ENCODE measurements around the gene HMGN4.

Gene HMGN4
- long read RNA-seq, transcript HMGN4-201 (2 exons, 1,225 nt) = major isoform, 395 of 411 reads
- long read RNA-seq, partial matches to known transcripts = 4 of 411 reads
- long read RNA-seq, other reads (novel, unspliced or antisense) = 12 of 411 reads

DNA sequence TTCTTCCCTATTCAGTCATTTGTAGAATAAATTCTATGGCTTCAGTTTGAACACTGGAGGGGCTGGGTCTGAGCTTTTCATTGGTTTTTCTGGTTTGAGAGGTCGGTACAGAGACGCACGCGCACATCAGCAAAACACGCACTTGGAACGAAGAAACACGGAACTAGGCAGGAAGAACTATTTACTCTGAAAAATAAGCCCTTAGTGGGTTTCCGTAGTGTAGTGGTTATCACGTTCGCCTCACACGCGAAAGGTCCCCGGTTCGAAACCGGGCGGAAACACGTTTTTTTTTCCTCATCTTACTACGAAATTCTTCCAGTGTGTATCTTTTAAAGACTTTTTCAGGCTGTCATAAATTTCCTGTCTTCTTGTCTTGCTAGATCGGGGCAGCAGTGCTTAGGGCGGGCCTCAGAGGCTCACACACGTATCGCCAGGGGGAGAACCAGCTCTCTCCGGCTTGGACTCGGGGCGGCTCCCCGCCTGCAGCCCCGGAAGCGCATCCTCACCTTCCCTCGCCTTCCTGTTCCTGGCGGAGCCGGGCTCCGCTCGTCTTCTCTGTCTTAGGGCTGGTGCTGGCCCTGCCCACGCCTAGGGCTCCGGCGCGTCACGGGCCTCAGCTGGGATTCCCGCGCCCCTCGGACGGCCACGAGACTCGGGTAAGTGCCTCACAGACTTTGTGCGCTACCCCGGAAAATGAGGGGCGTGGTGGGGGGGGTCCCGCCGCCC lies at the start of gene HMGN4:
HMGN4 (plus strand) TSS at position 521 of the 726 bp plus-strand sequence. CDS start 6,841 bp downstream, outside the sequence.
- peak within 1 kb of the TSS; percentile 93 for H3K27ac ChIP-seq (replicated peaks)
- H3K4me3 ChIP-seq (replicated peaks; ENCODE audit: insufficient read depth, low read length) = peak within 1 kb of the TSS; percentile 61
- H3K27me3 ChIP-seq (ENCODE audit: insufficient read depth, poor library complexity, severe bottlenecking) = no peaks in the 10 kb centered on the region
- TF ChIP-seq, protein P1, sequence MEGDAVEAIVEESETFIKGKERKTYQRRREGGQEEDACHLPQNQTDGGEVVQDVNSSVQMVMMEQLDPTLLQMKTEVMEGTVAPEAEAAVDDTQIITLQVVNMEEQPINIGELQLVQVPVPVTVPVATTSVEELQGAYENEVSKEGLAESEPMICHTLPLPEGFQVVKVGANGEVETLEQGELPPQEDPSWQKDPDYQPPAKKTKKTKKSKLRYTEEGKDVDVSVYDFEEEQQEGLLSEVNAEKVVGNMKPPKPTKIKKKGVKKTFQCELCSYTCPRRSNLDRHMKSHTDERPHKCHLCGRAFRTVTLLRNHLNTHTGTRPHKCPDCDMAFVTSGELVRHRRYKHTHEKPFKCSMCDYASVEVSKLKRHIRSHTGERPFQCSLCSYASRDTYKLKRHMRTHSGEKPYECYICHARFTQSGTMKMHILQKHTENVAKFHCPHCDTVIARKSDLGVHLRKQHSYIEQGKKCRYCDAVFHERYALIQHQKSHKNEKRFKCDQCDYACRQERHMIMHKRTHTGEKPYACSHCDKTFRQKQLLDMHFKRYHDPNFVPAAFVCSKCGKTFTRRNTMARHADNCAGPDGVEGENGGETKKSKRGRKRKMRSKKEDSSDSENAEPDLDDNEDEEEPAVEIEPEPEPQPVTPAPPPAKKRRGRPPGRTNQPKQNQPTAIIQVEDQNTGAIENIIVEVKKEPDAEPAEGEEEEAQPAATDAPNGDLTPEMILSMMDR (IDR thresholded peaks at IDR 0.05; ENCODE audit: insufficient read depth, low read length) = no peak
- TF ChIP-seq GABPA (IDR thresholded peaks at IDR 0.05; ENCODE audit: low read depth) (peak; percentile 85), SPI1 (IDR thresholded peaks at IDR 0.05; ENCODE audit: borderline replicate concordance, low read depth) (peak; percentile 26; the same call in 1 of the 2 replicates), POLR2AphosphoS5 (IDR thresholded peaks at IDR 0.05; ENCODE audit: low read depth) (peak; percentile 77; the same call in 1 of the 2 replicates)
- TF ChIP-seq, protein P2, sequence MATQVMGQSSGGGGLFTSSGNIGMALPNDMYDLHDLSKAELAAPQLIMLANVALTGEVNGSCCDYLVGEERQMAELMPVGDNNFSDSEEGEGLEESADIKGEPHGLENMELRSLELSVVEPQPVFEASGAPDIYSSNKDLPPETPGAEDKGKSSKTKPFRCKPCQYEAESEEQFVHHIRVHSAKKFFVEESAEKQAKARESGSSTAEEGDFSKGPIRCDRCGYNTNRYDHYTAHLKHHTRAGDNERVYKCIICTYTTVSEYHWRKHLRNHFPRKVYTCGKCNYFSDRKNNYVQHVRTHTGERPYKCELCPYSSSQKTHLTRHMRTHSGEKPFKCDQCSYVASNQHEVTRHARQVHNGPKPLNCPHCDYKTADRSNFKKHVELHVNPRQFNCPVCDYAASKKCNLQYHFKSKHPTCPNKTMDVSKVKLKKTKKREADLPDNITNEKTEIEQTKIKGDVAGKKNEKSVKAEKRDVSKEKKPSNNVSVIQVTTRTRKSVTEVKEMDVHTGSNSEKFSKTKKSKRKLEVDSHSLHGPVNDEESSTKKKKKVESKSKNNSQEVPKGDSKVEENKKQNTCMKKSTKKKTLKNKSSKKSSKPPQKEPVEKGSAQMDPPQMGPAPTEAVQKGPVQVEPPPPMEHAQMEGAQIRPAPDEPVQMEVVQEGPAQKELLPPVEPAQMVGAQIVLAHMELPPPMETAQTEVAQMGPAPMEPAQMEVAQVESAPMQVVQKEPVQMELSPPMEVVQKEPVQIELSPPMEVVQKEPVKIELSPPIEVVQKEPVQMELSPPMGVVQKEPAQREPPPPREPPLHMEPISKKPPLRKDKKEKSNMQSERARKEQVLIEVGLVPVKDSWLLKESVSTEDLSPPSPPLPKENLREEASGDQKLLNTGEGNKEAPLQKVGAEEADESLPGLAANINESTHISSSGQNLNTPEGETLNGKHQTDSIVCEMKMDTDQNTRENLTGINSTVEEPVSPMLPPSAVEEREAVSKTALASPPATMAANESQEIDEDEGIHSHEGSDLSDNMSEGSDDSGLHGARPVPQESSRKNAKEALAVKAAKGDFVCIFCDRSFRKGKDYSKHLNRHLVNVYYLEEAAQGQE (IDR thresholded peaks at IDR 0.05; ENCODE audit: insufficient replicate concordance, low read depth) = peak; percentile 61
- DNase-seq (ENCODE audit: low read depth in 1 of 2, low spot score in 1 of 2) = peak; percentile 84 to 85

DNA sequence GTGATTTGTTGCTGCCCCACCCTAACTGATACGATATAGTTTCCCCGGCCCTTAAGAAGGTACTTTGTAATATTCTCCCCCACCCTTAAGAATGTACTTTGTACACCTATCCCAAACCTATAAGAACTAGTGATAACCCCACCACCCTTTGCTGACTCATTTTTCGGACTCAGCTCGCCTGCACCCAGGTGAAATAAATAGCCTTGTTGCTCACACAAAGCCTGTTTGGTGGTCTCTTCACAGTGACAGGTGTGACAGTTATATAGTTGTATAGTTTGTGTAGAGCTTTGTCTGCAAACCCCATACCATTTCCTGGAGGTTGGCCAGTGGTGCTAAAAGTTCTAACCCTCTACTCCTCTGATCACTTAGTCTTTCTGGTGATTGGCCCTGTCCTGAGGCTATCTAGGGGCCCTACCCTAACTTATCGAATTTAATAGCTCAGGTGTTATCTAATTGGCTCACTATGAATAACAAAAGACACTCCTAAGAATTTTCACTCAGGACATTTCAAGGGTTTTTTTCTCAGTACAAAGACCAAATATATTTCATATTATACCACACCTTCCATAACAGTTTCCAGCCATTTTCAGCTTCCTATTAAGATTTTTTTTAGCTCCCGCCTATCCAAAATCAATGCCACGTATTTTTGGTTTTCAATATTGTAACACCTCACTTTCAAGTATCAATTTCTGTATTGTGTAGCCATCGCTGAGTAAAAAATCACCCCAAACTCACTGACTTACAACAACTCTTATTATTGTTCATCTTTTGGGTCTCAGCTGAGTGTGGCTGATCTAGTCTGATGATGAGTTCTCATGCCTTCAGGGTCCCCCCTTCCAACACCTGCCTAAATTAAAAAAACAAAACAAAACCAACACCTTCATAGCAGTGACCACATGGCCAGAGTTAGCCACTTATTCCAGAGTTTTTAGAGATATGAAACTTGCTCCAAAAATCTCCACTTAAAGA lies 47.9 kb upstream of the HMGN4 start:
- DNase-seq (ENCODE audit: low read depth in 1 of 2, low spot score in 1 of 2) = no peak
- Histone ChIP-seq H3K27ac (replicated peaks) (no peak overlapping the region), H3K4me3 (replicated peaks; ENCODE audit: insufficient read depth, low read length) (no peak overlapping the region), H3K27me3 (ENCODE audit: insufficient read depth, poor library complexity, severe bottlenecking) (no peaks in the 10 kb centered on the region)
- TF ChIP-seq POLR2AphosphoS5 (IDR thresholded peaks at IDR 0.05; ENCODE audit: low read depth) (no peak), GABPA (IDR thresholded peaks at IDR 0.05; ENCODE audit: low read depth) (no peak)
- TF ChIP-seq, protein P2 (IDR thresholded peaks at IDR 0.05; ENCODE audit: insufficient replicate concordance, low read depth) = no peak

DNA sequence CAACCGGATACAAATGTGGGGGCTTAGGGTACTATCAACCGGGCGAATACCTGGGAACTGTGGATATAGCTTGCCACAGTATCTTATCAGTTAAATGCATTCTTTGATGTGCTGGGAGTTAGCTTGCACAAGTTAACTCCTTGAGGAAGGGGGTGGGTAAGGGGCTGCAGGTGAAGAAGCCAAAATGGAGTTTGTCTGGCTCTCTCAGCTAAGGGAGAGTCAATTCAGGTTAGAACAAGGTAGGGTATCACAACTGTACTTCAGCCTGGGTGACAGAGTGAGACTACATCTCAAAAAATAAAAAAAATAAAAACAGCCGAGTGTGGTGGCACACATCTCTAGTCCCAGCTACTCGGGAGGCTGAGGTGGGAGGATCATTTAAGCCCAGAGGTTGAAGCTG lies 46.6 kb upstream of the HMGN4 start:
- no peak for TF ChIP-seq POLR2AphosphoS5 (IDR thresholded peaks at IDR 0.05; ENCODE audit: low read depth)
- no peak for TF ChIP-seq GABPA (IDR thresholded peaks at IDR 0.05; ENCODE audit: low read depth)
- TF ChIP-seq SPI1 (IDR thresholded peaks at IDR 0.05; ENCODE audit: borderline replicate concordance, low read depth) = no peak
- TF ChIP-seq, protein P1 (IDR thresholded peaks at IDR 0.05; ENCODE audit: insufficient read depth, low read length) = no peak
- TF ChIP-seq, protein P2 (IDR thresholded peaks at IDR 0.05; ENCODE audit: insufficient replicate concordance, low read depth) = no peak
- DNase-seq (ENCODE audit: low read depth in 1 of 2, low spot score in 1 of 2) = no peak
- no peak overlapping the region for H3K4me3 ChIP-seq (replicated peaks; ENCODE audit: insufficient read depth, low read length)

More for the DNA sequence above, 46.6 kb upstream of the HMGN4 start:
- no peaks in the 10 kb centered on the region for H3K27me3 ChIP-seq (ENCODE audit: insufficient read depth, poor library complexity, severe bottlenecking)
- H3K27ac ChIP-seq (replicated peaks) = no peak overlapping the region
